HepG2 (cell line): ENCODE data around the gene PEAK3. TPM values are rescaled to one million over a fixed set of nuclear protein-coding genes. Genes with fewer than 3 reads are reported as not detected.

Source experiments
- CREB1 ChIP-seq, 2 experiments: fragments of 450-650 bp in 1 of 2; IDR thresholded peaks; 2 replicates each; pipeline ENCODE4 v1.6.1; 2016 to 2017; ENCODE audit warnings: control low read depth in 1 of 2, mild to moderate bottlenecking in 1 of 2, missing compliant biosample characterization in 1 of 2, missing genetic modification characterization in 1 of 2
- HNF4A ChIP-seq: sonication (generic); formaldehyde crosslinking; IDR thresholded peaks from 2 replicates; pipeline ENCODE4 v1.4.0; 2020; ENCODE audit warnings: missing genetic modification reagents
- KDM2A ChIP-seq: sonication (generic); formaldehyde crosslinking; IDR thresholded peaks from 2 replicates; pipeline ENCODE4 v1.4.0; 2020; ENCODE audit warnings: low read depth, missing genetic modification reagents, borderline replicate concordance
- MIER3 ChIP-seq: IDR thresholded peaks from 2 replicates; pipeline ENCODE4 v1.6.1; 2016; ENCODE audit warnings: missing compliant biosample characterization, borderline replicate concordance
- MXD3 ChIP-seq: IDR thresholded peaks from 2 replicates; pipeline ENCODE4 v1.6.1; 2016; ENCODE audit warnings: mild to moderate bottlenecking, missing biosample characterization, missing genetic modification reagents
- NFYB ChIP-seq: sonication (generic); formaldehyde crosslinking; IDR thresholded peaks from 2 replicates; pipeline ENCODE4 v1.4.0; 2020; ENCODE audit warnings: missing genetic modification reagents
- PAXIP1 ChIP-seq: sonication (generic); formaldehyde crosslinking; conservative IDR thresholded peaks from 2 replicates; pipeline ENCODE4 v1.4.0; 2020; ENCODE audit warnings: mild to moderate bottlenecking, missing genetic modification reagents, moderate library complexity
- POLR2G ChIP-seq: fragments of 200-400 bp; formaldehyde crosslinking; IDR thresholded peaks from 2 replicates; pipeline ENCODE4 v1.6.1; 2018; ENCODE audit warnings: mild to moderate bottlenecking, low read depth, low read length, moderate library complexity
- SMYD3 ChIP-seq: sonication (generic); formaldehyde crosslinking; IDR thresholded peaks from 2 replicates; pipeline ENCODE4 v1.8.1; 2023; ENCODE audit warnings: mild to moderate bottlenecking, missing genetic modification reagents
- TRAFD1 ChIP-seq: sonication (generic); formaldehyde crosslinking; IDR thresholded peaks from 2 replicates; pipeline ENCODE4 v1.5.1; 2020; ENCODE audit warnings: missing genetic modification reagents, mild to moderate bottlenecking, borderline replicate concordance
- USF2 ChIP-seq, 2 experiments: sonication (generic) in 1 of 2; formaldehyde crosslinking in 1 of 2; IDR thresholded peaks; 2 replicates each; pipeline versions ENCODE4 v1.5.1 to v1.6.1; 2011 to 2020; ENCODE audit warnings: borderline replicate concordance in 1 of 2, low read depth in 1 of 2, low read length in 1 of 2, mild to moderate bottlenecking in 1 of 2, missing genetic modification reagents in 1 of 2, moderate library complexity in 1 of 2
- ZNF274 ChIP-seq: sonication (generic); formaldehyde crosslinking; IDR thresholded peaks from 2 replicates; pipeline ENCODE4 v1.5.1; 2020; ENCODE audit warnings: mild to moderate bottlenecking, missing genetic modification reagents
- ZNF468 ChIP-seq: sonication (generic); formaldehyde crosslinking; IDR thresholded peaks from 2 replicates; pipeline ENCODE4 v1.8.0; 2022; ENCODE audit warnings: mild to moderate bottlenecking, moderate library complexity, missing genetic modification reagents
- ZNF562 ChIP-seq: sonication (generic); formaldehyde crosslinking; IDR thresholded peaks from 2 replicates; pipeline ENCODE4 v1.8.0; 2022; ENCODE audit warnings: missing genetic modification reagents, borderline replicate concordance
- ZNF790 ChIP-seq: sonication (generic); formaldehyde crosslinking; IDR thresholded peaks from 2 replicates; pipeline ENCODE4 v1.8.0; 2022; ENCODE audit warnings: missing genetic modification reagents, mild to moderate bottlenecking, borderline replicate concordance
- ZXDC ChIP-seq: sonication (generic); formaldehyde crosslinking; IDR thresholded peaks from 2 replicates; pipeline ENCODE4 v1.5.0; 2020; ENCODE audit warnings: mild to moderate bottlenecking, missing genetic modification reagents
- polyA plus RNA-seq, 8 experiments: library from polyadenylated mRNA; depleted of rRNA in 3 of 8; stranded (reverse) in 7 of 8; unstranded in 1 of 8; fragments of >200 nt; fragmentation: Illumina TruSeq in 4 of 8; extraction: Trizol in 4 of 8; gene quantifications; 2 replicates each; pipeline versions ENCODE4 v1.2.1 to v1.2.3, GENCODE V29; 2011 to 2016; ENCODE audit warnings: low read depth in 4 of 8, missing spikeins in 1 of 8, mixed read lengths in 1 of 8; ENCODE audit not compliant: insufficient read depth in 1 of 8
- total RNA-seq, 5 experiments: library from RNA; depleted of rRNA; stranded (reverse); fragments of >200 nt; fragmentation: Illumina TruSeq; extraction: Trizol; gene quantifications; 2 replicates each; pipeline ENCODE4 v1.2.3, GENCODE V29; 2016; ENCODE audit warnings: low read depth in 1 of 5

PEAK3 gene
- total and polyA plus RNA-seq, 2 of the 13 experiments (the other 11 are each of a cell fraction or from before 2014, with no cell fraction given), result not detected

GRCh38 chr19:2236314-2237050, 45.5 kb downstream of the PEAK3 start, which contains the start of the genes PLEKHJ1 and SF3A2 (continued):
- TF ChIP-seq USF2 (IDR thresholded peaks at IDR 0.05; ENCODE audit: low read depth, low read length), result no peak
- no peak; the same call in 1 of the 2 replicates for TF ChIP-seq USF2 (CRISPR knock-in tag; IDR thresholded peaks at IDR 0.05; ENCODE audit: borderline replicate concordance)
- TF ChIP-seq MIER3 (CRISPR knock-in tag), result peak; percentile 94
- peak; percentile 42; the same call in 1 of the 2 replicates for TF ChIP-seq NFYB (CRISPR knock-in tag)
- TF ChIP-seq ZNF790 (CRISPR knock-in tag), result peak; percentile 99
- TF ChIP-seq ZXDC (CRISPR knock-in tag), result no peak
- TF ChIP-seq PAXIP1 (CRISPR knock-in tag), result peak; percentile 67
- peak; percentile 90 for TF ChIP-seq ZNF274 (CRISPR knock-in tag)
- TF ChIP-seq ZNF562 (CRISPR knock-in tag), result peak; percentile 73; the same call in 1 of the 2 replicates
- no peak for TF ChIP-seq ZNF468 (CRISPR knock-in tag)
- peak; percentile 84 for TF ChIP-seq POLR2G
- TF ChIP-seq TRAFD1 (CRISPR knock-in tag), result peak; percentile 82; the same call in 1 of the 2 replicates
- TF ChIP-seq KDM2A (CRISPR knock-in tag), result peak; percentile 90
- TF ChIP-seq CREB1 (IDR thresholded peaks at IDR 0.05), result peak; percentile 49
- no peak; the same call in 1 of the 2 replicates for TF ChIP-seq CREB1 (CRISPR knock-in tag; IDR thresholded peaks at IDR 0.05)
- peak; percentile 84 for TF ChIP-seq SMYD3 (CRISPR knock-in tag)
- peak; percentile 98 for TF ChIP-seq MXD3 (CRISPR knock-in tag)
- peak; percentile 4; the same call in 1 of the 2 replicates for TF ChIP-seq HNF4A (CRISPR knock-in tag)
